Immature natural killer cell (primary cell): ENCODE measurements around the gene SYNE1. TPM values are rescaled to one million over a fixed set of nuclear protein-coding genes. Genes with fewer than 3 reads are reported as not detected.
"Not testable (repeated sequence)": the region's sequence is repeated elsewhere in the genome, so short reads cannot be mapped to it uniquely, and the experiment has no call there.

Source experiments
- DNase-seq, 3 donors: peaks; one replicate each; pipeline ENCODE4 v3.0.0; 2022; ENCODE audit warnings: mixed read lengths in 1 of 3
- H3K27ac Mint-ChIP-seq, 6 donors: one replicate each; pipeline ENCODE4 v1.8.0; 2020; ENCODE audit warnings: mixed read lengths in 6 of 6, mild to moderate bottlenecking in 5 of 6, inconsistent platforms in 4 of 6, moderate library complexity in 3 of 6
- H3K27me3 Mint-ChIP-seq, 3 donors: one replicate each; pipeline ENCODE4 v1.8.0; 2020 to 2021; ENCODE audit warnings: low read depth in 3 of 3, mild to moderate bottlenecking in 3 of 3, mixed read lengths in 3 of 3, moderate library complexity in 3 of 3, inconsistent platforms in 1 of 3
- H3K36me3 Mint-ChIP-seq, 3 donors: one replicate each; pipeline ENCODE4 v1.8.0; 2020; ENCODE audit warnings: mixed read lengths in 3 of 3, inconsistent platforms in 2 of 3, mild to moderate bottlenecking in 2 of 3
- H3K4me1 Mint-ChIP-seq, 2 donors: one replicate each; pipeline ENCODE4 v1.8.0; 2020; ENCODE audit warnings: inconsistent platforms in 2 of 2, mild to moderate bottlenecking in 2 of 2, mixed read lengths in 2 of 2, moderate library complexity in 1 of 2
- H3K4me3 Mint-ChIP-seq, 5 donors: one replicate each; pipeline ENCODE4 v1.8.0; 2020; ENCODE audit warnings: mild to moderate bottlenecking in 5 of 5, mixed read lengths in 5 of 5, inconsistent platforms in 3 of 5, moderate library complexity in 3 of 5
- H3K9me3 Mint-ChIP-seq, 6 donors: one replicate each; pipeline ENCODE4 v1.8.0; 2020; ENCODE audit warnings: mild to moderate bottlenecking in 6 of 6, mixed read lengths in 6 of 6, inconsistent platforms in 4 of 6, moderate library complexity in 3 of 6
- polyA plus RNA-seq, 3 donors: library from polyadenylated mRNA; unstranded; fragments of 300-500 nt; fragmentation: Illumina TruSeq; gene quantifications; one replicate each; pipeline ENCODE4 v1.2.3, GENCODE V29; 2021

Gene SYNE1
- polyA plus RNA-seq, 3 donors from 2014 or later, result 25.9 to 117 (median 27.9) TPM

- no peak overlapping the region for H3K27ac Mint-ChIP-seq
- DNase-seq, result no peak
- H3K4me1 Mint-ChIP-seq, result peaks cover 0 to 6% of the 10 kb centered on the region in 2 donors
- H3K9me3 Mint-ChIP-seq, result peaks cover 0 to 2% (median 0%) of the 10 kb centered on the region in 6 donors
- peaks cover 48 to 77% (median 48%) of the 10 kb centered on the region in 3 donors for H3K36me3 Mint-ChIP-seq
- peaks cover 0 to 6% (median 2%) of the 10 kb centered on the region in 3 donors for H3K27me3 Mint-ChIP-seq
- no peak overlapping the region for H3K4me3 Mint-ChIP-seq
Observed at GRCh38 chr6:152148412-152148811, 488.8 kb downstream of the SYNE1 start.

DNA sequence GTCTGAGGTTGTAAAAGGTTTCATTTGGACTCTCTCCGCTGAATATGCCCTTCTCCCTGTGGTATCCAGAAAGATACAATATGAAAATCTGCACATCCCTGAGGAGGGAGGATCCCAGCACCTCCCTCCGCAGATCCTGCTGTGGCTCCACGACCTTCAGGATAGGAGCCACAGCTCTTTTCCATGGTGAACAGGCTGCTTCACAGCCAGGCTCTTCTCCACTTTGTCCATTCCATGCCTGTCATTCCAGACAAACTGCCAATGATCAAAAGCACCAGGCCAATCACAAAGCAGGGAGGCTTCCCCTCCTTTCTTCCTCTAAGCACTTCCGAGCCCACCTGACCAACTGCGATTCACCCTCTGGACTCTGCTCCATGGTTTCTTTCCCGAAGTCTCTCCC lies 489.9 kb downstream of the SYNE1 start:
- Mint-ChIP-seq H3K27ac (peak overlapping the region in 3 of 6 donors; percentile 48 to 65 (median 65)), H3K4me3 (no peak overlapping the region), H3K36me3 (peaks cover 48 to 74% (median 50%) of the 10 kb centered on the region in 3 donors), H3K27me3 (peaks cover 0 to 6% (median 2%) of the 10 kb centered on the region in 3 donors), H3K9me3 (no peaks in the 10 kb centered on the region), H3K4me1 (peaks cover 0 to 6% of the 10 kb centered on the region in 2 donors)
- no peak for DNase-seq

GRCh38 chr6:152146385-152146784 lies 490.8 kb downstream of the SYNE1 start:
- peaks cover 0 to 6% of the 10 kb centered on the region in 2 donors for H3K4me1 Mint-ChIP-seq
- peak overlapping the region in 4 of 6 donors; percentile 19 to 74 (median 56) for H3K27ac Mint-ChIP-seq
- peaks cover 39 to 65% (median 46%) of the 10 kb centered on the region in 3 donors for H3K36me3 Mint-ChIP-seq
- no peak for DNase-seq
- peaks cover 0 to 6% (median 2%) of the 10 kb centered on the region in 3 donors for H3K27me3 Mint-ChIP-seq
- H3K4me3 Mint-ChIP-seq, result no peak overlapping the region
- H3K9me3 Mint-ChIP-seq, result no peaks in the 10 kb centered on the region

GRCh38 chr6:152143359-152143758 lies 493.8 kb downstream of the SYNE1 start:
- H3K27me3 Mint-ChIP-seq, result peaks cover 0 to 6% (median 4%) of the 10 kb centered on the region in 3 donors
- peak overlapping the region in 2 of 6 donors; percentile 6 to 16 for H3K27ac Mint-ChIP-seq
- H3K36me3 Mint-ChIP-seq, result peaks cover 27 to 58% (median 39%) of the 10 kb centered on the region in 3 donors
- no peak overlapping the region for H3K4me3 Mint-ChIP-seq
- no peaks in the 10 kb centered on the region for H3K4me1 Mint-ChIP-seq
- H3K9me3 Mint-ChIP-seq, result no peaks in the 10 kb centered on the region
- no peak for DNase-seq

DNA sequence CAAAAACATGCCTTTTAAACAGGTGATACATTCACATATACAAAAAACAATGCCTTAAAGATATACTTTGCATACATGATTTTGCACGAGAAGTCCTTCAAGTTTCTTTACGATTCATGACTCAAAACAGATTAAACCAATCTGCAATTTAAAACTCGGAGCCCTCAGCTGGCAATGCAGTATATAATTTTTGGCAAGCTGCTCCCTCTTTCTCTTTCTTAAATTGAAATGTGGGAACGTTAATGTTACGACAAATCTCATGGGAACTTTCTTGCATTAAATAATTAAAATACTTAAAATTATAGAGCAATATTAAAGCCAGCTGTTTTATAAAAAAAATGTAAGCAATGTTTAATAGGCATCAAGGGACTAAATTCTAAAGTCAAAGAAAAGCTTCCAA lies 495.1 kb downstream of the SYNE1 start:
- Mint-ChIP-seq H3K27me3 (peaks cover 0 to 5% (median 4%) of the 10 kb centered on the region in 3 donors), H3K27ac (no peak overlapping the region), H3K9me3 (no peaks in the 10 kb centered on the region), H3K4me3 (no peak overlapping the region), H3K36me3 (peaks cover 21 to 58% (median 33%) of the 10 kb centered on the region in 3 donors), H3K4me1 (no peaks in the 10 kb centered on the region)
- DNase-seq, result no peak

DNA sequence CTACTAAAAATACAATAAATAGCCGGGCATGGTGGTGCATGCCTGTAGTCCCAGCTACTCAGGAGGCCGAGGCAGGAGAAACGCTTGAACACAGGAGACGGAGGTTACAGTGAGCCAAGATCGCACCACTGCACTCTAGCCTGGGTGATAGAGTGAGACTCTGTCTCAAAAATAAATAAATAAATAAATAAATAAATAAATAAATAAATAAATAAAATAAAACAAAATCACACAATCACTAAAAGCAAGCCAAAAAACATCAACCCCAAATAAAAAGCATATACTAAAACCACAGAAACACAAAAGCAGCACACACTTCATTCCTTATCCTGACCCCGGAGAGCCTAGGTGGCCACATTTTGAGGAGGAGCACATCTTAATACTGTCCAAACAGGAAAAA lies 498.8 kb downstream of the SYNE1 start:
- not testable (repeated sequence) for H3K4me3 Mint-ChIP-seq, H3K4me1 Mint-ChIP-seq, DNase-seq, H3K27me3 Mint-ChIP-seq, H3K9me3 Mint-ChIP-seq
- Mint-ChIP-seq H3K27ac (peak overlapping the region in 2 of 6 donors; percentile 35 to 37), H3K36me3 (peaks cover 22 to 67% (median 40%) of the 10 kb centered on the region in 3 donors)

GRCh38 chr6:152136449-152136825 lies 500.7 kb downstream of the SYNE1 start:
- Mint-ChIP-seq H3K9me3 (no peaks in the 10 kb centered on the region), H3K4me3 (no peak overlapping the region), H3K36me3 (peaks cover 22 to 73% (median 48%) of the 10 kb centered on the region in 3 donors), H3K27me3 (peaks cover 2 to 7% (median 3%) of the 10 kb centered on the region in 3 donors), H3K27ac (no peak overlapping the region), H3K4me1 (no peaks in the 10 kb centered on the region)
- DNase-seq, result no peak

DNA sequence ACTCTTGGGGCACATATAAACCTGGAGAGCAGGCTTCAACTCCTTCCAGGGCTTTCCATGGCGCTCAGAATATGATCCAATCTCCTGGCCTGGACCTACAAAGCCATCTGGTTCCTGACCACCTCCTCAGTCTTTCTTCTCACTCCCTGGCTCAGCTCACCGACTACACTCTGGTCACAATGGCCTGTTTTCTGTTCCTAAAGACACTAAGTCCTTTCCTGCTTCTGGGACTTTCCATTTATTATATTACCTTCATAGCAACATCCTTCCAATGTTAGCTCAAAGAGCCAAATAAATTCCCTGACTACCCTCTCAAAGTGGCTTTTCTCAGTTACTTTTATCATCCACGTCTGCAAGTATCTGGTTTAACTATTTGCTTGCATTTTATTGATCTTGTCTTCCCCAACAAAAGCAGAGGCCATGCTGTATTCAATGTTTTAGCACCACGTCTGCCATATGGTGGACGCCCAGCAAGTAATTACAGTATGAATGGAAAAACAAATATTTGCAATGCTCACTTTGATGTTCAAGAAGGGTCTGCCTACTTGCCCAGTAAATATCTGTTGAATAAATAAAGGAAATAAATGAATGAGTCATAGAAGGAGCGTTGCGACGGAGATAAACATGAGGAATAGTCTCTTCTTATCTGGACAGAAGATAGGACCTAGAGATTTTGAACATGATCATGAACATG lies 501.3 kb downstream of the SYNE1 start:
- H3K36me3 Mint-ChIP-seq, result peaks cover 26 to 74% (median 48%) of the 10 kb centered on the region in 3 donors

GRCh38 chr6:152130441-152130840 lies 506.7 kb downstream of the SYNE1 start:
- Mint-ChIP-seq H3K4me3 (no peak overlapping the region), H3K36me3 (peaks cover 24 to 64% (median 52%) of the 10 kb centered on the region in 3 donors), H3K27ac (peak overlapping the region in 5 of 6 donors; percentile 8 to 80 (median 16)), H3K27me3 (peaks cover 3 to 7% (median 4%) of the 10 kb centered on the region in 3 donors), H3K4me1 (no peaks in the 10 kb centered on the region), H3K9me3 (no peaks in the 10 kb centered on the region)
- no peak for DNase-seq

More for the DNA sequence above, 501.3 kb downstream of the SYNE1 start:
- no peaks in the 10 kb centered on the region for H3K9me3 Mint-ChIP-seq
- peak overlapping the region in 5 of 6 donors; percentile 24 to 81 (median 62) for H3K27ac Mint-ChIP-seq
- no peak overlapping the region for H3K4me3 Mint-ChIP-seq
- no peaks in the 10 kb centered on the region for H3K4me1 Mint-ChIP-seq
- peaks cover 3 to 7% (median 3%) of the 10 kb centered on the region in 3 donors for H3K27me3 Mint-ChIP-seq
- no peak for DNase-seq

- peaks cover 21 to 58% (median 45%) of the 10 kb centered on the region in 3 donors for H3K36me3 Mint-ChIP-seq
- H3K4me3 Mint-ChIP-seq, result no peak overlapping the region
- no peaks in the 10 kb centered on the region for H3K4me1 Mint-ChIP-seq
- H3K27me3 Mint-ChIP-seq, result peaks cover 3 to 7% (median 3%) of the 10 kb centered on the region in 3 donors
- H3K27ac Mint-ChIP-seq, result peak overlapping the region in 5 of 6 donors; percentile 7 to 35 (median 26)
- DNase-seq, result no peak
- H3K9me3 Mint-ChIP-seq, result no peaks in the 10 kb centered on the region
Observed at GRCh38 chr6:152129691-152130151, 507.4 kb downstream of the SYNE1 start.

DNA sequence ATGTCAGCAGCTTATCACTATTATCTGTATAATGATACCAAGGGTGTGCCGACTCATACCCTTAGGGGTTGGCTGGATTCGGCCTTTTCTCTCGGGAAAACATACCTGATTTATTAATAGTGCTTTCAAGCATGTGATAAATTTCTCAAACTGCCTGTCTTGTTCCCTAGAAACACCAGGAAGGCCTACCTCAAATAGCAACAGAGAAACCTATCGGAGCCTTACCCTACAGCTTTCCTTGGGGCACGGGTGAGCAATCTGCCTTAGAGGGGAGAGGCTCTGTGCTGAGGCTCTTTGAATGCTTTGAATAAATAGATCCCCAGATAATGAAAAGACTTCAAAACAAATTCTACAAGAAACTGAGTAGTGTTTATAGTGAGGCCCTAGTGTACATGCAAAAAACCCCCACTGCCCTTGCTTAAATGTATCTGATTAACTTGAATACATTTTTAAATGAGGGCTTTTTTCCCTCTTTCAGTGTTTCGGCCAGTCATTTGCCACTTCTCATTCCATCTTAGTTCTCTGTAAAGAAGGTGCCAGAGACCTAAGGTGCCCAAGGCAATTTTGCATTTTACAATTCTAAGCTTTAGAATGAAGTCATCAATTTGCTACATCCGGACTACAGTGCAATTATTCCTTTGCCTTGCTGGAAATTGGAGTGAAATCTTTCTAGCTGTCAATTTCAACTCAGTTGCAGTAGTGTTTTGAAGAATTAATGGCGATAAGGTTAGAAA lies 509.6 kb downstream of the SYNE1 start:
- no peaks in the 10 kb centered on the region for H3K9me3 Mint-ChIP-seq
- peaks cover 20 to 50% (median 49%) of the 10 kb centered on the region in 3 donors for H3K36me3 Mint-ChIP-seq
- H3K4me1 Mint-ChIP-seq, result peaks cover 0 to 1% of the 10 kb centered on the region in 2 donors
- H3K27ac Mint-ChIP-seq, result peak overlapping the region in 1 of 6 donors; percentile 28
- DNase-seq, result no peak
- no peak overlapping the region for H3K4me3 Mint-ChIP-seq
- peaks cover 3 to 7% (median 3%) of the 10 kb centered on the region in 3 donors for H3K27me3 Mint-ChIP-seq

GRCh38 chr6:152124429-152125074 lies 512.6 kb downstream of the SYNE1 start:
- peaks cover 27 to 50% (median 50%) of the 10 kb centered on the region in 3 donors for H3K36me3 Mint-ChIP-seq
- peak overlapping the region in 5 of 6 donors; percentile 1 to 61 (median 32) for H3K27ac Mint-ChIP-seq
- H3K4me3 Mint-ChIP-seq, result no peak overlapping the region
- DNase-seq, result peak in 2 of 3 donors; percentile 9 to 16
- H3K9me3 Mint-ChIP-seq, result no peaks in the 10 kb centered on the region
- H3K27me3 Mint-ChIP-seq, result peaks cover 0 to 5% (median 0%) of the 10 kb centered on the region in 3 donors
- H3K4me1 Mint-ChIP-seq, result peaks cover 0 to 1% of the 10 kb centered on the region in 2 donors

- no peak for DNase-seq
- Mint-ChIP-seq H3K9me3 (no peaks in the 10 kb centered on the region), H3K4me3 (no peak overlapping the region), H3K36me3 (peaks cover 27 to 47% (median 47%) of the 10 kb centered on the region in 3 donors), H3K4me1 (peaks cover 2 to 9% of the 10 kb centered on the region in 2 donors), H3K27me3 (peaks cover 0 to 5% (median 2%) of the 10 kb centered on the region in 3 donors), H3K27ac (no peak overlapping the region)
Observed at GRCh38 chr6:152123076-152123475, 514.1 kb downstream of the SYNE1 start.
